ENCODE results near the gene MYCBPAP.

Gene MYCBPAP

GRCh38 chr17:50479522-50480141, 28.6 kb upstream of the MYCBPAP start:
- WGBS (ENCODE audit: insufficient coverage, insufficient read length) = no CpG with 5 or more reads among the region's 19 CpGs
- peaks cover 3% of the 10 kb centered on the region; the same call in 1 of the 2 replicates for H3K4me1 ChIP-seq (ENCODE audit: control insufficient read depth, insufficient read depth, low read length)

GRCh38 chr17:50480142-50480764, 28.0 kb upstream of the MYCBPAP start:
- Histone ChIP-seq H3K4me1 (ENCODE audit: control insufficient read depth, insufficient read depth, low read length) (peaks cover 3% of the 10 kb centered on the region; the same call in 1 of the 2 replicates), H3K4me3 (ENCODE audit: low read length) (no peak overlapping the region), H3K36me3 (ENCODE audit: control insufficient read depth, insufficient read depth, low read length) (peaks cover 12% of the 10 kb centered on the region), H3K27me3 (ENCODE audit: control insufficient read depth, insufficient read depth, low read length) (no peaks in the 10 kb centered on the region), H3K9me3 (ENCODE audit: control insufficient read depth, insufficient read depth, low read length) (no peaks in the 10 kb centered on the region), H3K27ac (ENCODE audit: low read length) (no peak overlapping the region)
- no peak for DNase-seq (ENCODE audit: low read depth, low spot score)
- no CpG with 5 or more reads among the region's 7 CpGs for WGBS (ENCODE audit: insufficient coverage, insufficient read length)

More at GRCh38 chr17:50479522-50480141, 28.6 kb upstream of the MYCBPAP start:
- H3K9me3 ChIP-seq (ENCODE audit: control insufficient read depth, insufficient read depth, low read length) = no peaks in the 10 kb centered on the region
- H3K27me3 ChIP-seq (ENCODE audit: control insufficient read depth, insufficient read depth, low read length) = no peaks in the 10 kb centered on the region
- peak overlapping the region; percentile 78; the same call in 1 of the 2 replicates for H3K4me3 ChIP-seq (ENCODE audit: low read length)
- peaks cover 9% of the 10 kb centered on the region for H3K36me3 ChIP-seq (ENCODE audit: control insufficient read depth, insufficient read depth, low read length)
- H3K27ac ChIP-seq (ENCODE audit: low read length) = no peak overlapping the region
- no peak for DNase-seq (ENCODE audit: low read depth, low spot score)

DNA sequence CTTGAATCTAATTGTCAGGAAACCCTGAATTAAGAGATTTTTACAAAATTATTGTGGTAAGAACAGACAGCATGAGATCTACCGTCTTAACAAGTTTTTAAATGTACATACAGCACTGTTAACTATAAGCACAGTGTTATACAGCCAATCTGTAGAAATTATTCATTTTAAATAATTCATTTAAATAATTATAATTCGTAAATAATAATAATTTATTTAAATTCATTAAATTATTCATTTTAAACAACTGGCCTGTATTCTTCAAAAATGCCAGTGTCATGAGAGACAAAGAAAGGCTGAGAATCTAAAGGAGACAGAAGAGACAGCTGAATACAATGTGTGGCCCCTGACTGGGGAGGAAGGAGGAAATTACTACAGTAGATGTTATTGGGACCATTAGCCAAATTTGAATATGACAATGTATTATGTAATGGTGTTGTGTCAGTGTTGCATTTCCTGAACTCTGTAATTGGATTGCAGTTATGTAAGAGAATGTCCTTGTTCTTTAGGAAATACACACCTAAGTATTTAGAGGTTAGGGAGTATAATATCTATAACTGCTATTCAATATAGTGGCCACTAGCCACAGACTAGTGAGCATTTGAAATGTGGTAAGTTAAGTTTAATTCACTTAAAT, 27.3 kb upstream of the MYCBPAP start:
- H3K9me3 ChIP-seq (ENCODE audit: control insufficient read depth, insufficient read depth, low read length) = no peaks in the 10 kb centered on the region
- no CpG with 5 or more reads among the region's 2 CpGs for WGBS (ENCODE audit: insufficient coverage, insufficient read length)
- H3K4me3 ChIP-seq (ENCODE audit: low read length) = no peak overlapping the region
- H3K4me1 ChIP-seq (ENCODE audit: control insufficient read depth, insufficient read depth, low read length) = peaks cover 3% of the 10 kb centered on the region; the same call in 1 of the 2 replicates
- H3K27ac ChIP-seq (ENCODE audit: low read length) = no peak overlapping the region
- DNase-seq (ENCODE audit: low read depth, low spot score) = no peak
- no peaks in the 10 kb centered on the region for H3K27me3 ChIP-seq (ENCODE audit: control insufficient read depth, insufficient read depth, low read length)
- H3K36me3 ChIP-seq (ENCODE audit: control insufficient read depth, insufficient read depth, low read length) = peaks cover 12% of the 10 kb centered on the region

GRCh38 chr17:50481648-50482047, 26.6 kb upstream of the MYCBPAP start:
- H3K9me3 ChIP-seq (ENCODE audit: control insufficient read depth, insufficient read depth, low read length) = no peaks in the 10 kb centered on the region
- no peaks in the 10 kb centered on the region for H3K27me3 ChIP-seq (ENCODE audit: control insufficient read depth, insufficient read depth, low read length)
- no peak overlapping the region for H3K27ac ChIP-seq (ENCODE audit: low read length)
- peaks cover 12% of the 10 kb centered on the region for H3K36me3 ChIP-seq (ENCODE audit: control insufficient read depth, insufficient read depth, low read length)
- DNase-seq (ENCODE audit: low read depth, low spot score) = no peak
- WGBS (ENCODE audit: insufficient coverage, insufficient read length) = no CpG with 5 or more reads among the region's 4 CpGs
- H3K4me1 ChIP-seq (ENCODE audit: control insufficient read depth, insufficient read depth, low read length) = peaks cover 2% of the 10 kb centered on the region; the same call in 1 of the 2 replicates
- H3K4me3 ChIP-seq (ENCODE audit: low read length) = no peak overlapping the region

- Histone ChIP-seq H3K36me3 (ENCODE audit: control insufficient read depth, insufficient read depth, low read length) (peaks cover 12% of the 10 kb centered on the region), H3K9me3 (ENCODE audit: control insufficient read depth, insufficient read depth, low read length) (no peaks in the 10 kb centered on the region), H3K4me1 (ENCODE audit: control insufficient read depth, insufficient read depth, low read length) (peaks cover 2% of the 10 kb centered on the region; the same call in 1 of the 2 replicates), H3K27ac (ENCODE audit: low read length) (no peak overlapping the region), H3K27me3 (ENCODE audit: control insufficient read depth, insufficient read depth, low read length) (no peaks in the 10 kb centered on the region), H3K4me3 (ENCODE audit: low read length) (no peak overlapping the region)
- no CpG with 5 or more reads among the region's 23 CpGs for WGBS (ENCODE audit: insufficient coverage, insufficient read length)
- no peak for DNase-seq (ENCODE audit: low read depth, low spot score)
These were observed 26.1 kb upstream of the MYCBPAP start for GRCh38 chr17:50482110-50482509.

- no CpG with 5 or more reads among the region's 7 CpGs for WGBS (ENCODE audit: insufficient coverage, insufficient read length)
- no peaks in the 10 kb centered on the region for H3K27me3 ChIP-seq (ENCODE audit: control insufficient read depth, insufficient read depth, low read length)
- H3K4me3 ChIP-seq (ENCODE audit: low read length) = no peak overlapping the region
- peaks cover 12% of the 10 kb centered on the region for H3K36me3 ChIP-seq (ENCODE audit: control insufficient read depth, insufficient read depth, low read length)
- H3K4me1 ChIP-seq (ENCODE audit: control insufficient read depth, insufficient read depth, low read length) = peaks cover 2% of the 10 kb centered on the region; the same call in 1 of the 2 replicates
- no peaks in the 10 kb centered on the region for H3K9me3 ChIP-seq (ENCODE audit: control insufficient read depth, insufficient read depth, low read length)
- DNase-seq (ENCODE audit: low read depth, low spot score) = peak; percentile 75
- H3K27ac ChIP-seq (ENCODE audit: low read length) = no peak overlapping the region
These were observed 25.7 kb upstream of the MYCBPAP start for GRCh38 chr17:50482516-50482915.

DNA sequence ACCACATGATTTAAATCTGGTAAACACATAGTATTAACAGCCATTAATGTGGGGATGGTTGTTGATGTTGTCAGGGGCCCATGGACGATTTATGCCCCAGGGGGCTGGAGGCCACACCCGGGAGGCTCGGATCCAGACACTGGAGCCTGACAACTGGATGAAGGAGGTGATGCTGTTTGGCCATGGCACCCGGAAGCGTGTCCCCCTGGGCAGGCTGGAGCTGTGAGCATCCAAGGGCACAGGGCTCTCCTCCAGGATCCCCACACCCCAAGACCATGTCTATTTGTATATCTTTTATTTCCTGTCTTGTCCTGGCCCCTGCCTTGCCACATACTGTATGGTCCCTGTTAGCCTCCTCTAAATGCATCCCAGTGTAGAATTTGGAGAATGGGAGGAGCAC, 25.0 kb upstream of the MYCBPAP start:
- no peak for DNase-seq (ENCODE audit: low read depth, low spot score)
- no peaks in the 10 kb centered on the region for H3K27me3 ChIP-seq (ENCODE audit: control insufficient read depth, insufficient read depth, low read length)
- H3K4me1 ChIP-seq (ENCODE audit: control insufficient read depth, insufficient read depth, low read length) = 0 out of 2 replicates have a peak, but pooled peaks cover 2% of the 10 kb centered on the region
- peaks cover 12% of the 10 kb centered on the region for H3K36me3 ChIP-seq (ENCODE audit: control insufficient read depth, insufficient read depth, low read length)
- H3K4me3 ChIP-seq (ENCODE audit: low read length) = no peak overlapping the region
- no CpG with 5 or more reads among the region's 5 CpGs for WGBS (ENCODE audit: insufficient coverage, insufficient read length)
- no peaks in the 10 kb centered on the region for H3K9me3 ChIP-seq (ENCODE audit: control insufficient read depth, insufficient read depth, low read length)
- no peak overlapping the region for H3K27ac ChIP-seq (ENCODE audit: low read length)

DNA sequence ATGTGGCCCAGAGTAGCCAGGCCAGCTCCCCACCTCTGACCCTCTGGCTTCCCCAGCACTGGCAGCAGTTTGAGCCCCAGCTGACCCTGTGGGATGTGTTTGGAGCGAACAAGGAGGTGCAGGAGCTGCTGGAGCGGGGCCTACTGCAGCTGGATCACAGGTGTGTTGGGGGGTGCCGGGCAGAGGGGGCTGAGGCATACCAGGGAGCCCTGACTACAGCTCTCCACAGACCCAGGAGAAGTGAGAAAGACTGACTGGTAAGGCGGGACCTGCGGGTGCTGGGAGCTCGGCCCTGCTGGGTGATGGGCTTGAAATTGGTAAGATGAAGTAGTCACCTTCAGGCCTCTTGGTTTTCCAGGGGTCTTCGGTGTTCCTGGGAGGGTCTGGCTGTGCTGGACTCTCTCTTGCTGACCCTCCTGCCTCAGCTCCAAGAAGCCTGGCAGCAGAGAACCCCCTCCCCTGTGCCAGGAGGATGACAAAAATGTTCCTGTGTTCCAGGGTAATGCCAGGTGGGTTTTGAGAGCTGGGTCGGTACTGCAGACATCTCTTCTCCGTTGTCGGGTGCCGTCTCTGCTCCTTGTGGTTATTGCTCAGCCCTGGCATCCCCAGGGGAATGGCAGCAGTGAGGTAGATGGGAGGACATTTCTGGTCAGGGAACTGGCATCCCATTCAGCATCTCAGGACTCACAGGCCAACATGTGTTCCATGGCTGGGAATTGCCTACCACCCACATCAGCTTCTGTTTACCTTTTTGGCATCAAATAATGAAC, 23.7 kb upstream of the MYCBPAP start:
- Histone ChIP-seq H3K4me3 (ENCODE audit: low read length) (no peak overlapping the region), H3K9me3 (ENCODE audit: control insufficient read depth, insufficient read depth, low read length) (no peaks in the 10 kb centered on the region), H3K27me3 (ENCODE audit: control insufficient read depth, insufficient read depth, low read length) (no peaks in the 10 kb centered on the region), H3K27ac (ENCODE audit: low read length) (no peak overlapping the region), H3K36me3 (ENCODE audit: control insufficient read depth, insufficient read depth, low read length) (peaks cover 12% of the 10 kb centered on the region), H3K4me1 (ENCODE audit: control insufficient read depth, insufficient read depth, low read length) (0 out of 2 replicates have a peak, but pooled peaks cover 2% of the 10 kb centered on the region)
- no CpG with 5 or more reads among the region's 11 CpGs for WGBS (ENCODE audit: insufficient coverage, insufficient read length)
- DNase-seq (ENCODE audit: low read depth, low spot score) = no peak

DNA sequence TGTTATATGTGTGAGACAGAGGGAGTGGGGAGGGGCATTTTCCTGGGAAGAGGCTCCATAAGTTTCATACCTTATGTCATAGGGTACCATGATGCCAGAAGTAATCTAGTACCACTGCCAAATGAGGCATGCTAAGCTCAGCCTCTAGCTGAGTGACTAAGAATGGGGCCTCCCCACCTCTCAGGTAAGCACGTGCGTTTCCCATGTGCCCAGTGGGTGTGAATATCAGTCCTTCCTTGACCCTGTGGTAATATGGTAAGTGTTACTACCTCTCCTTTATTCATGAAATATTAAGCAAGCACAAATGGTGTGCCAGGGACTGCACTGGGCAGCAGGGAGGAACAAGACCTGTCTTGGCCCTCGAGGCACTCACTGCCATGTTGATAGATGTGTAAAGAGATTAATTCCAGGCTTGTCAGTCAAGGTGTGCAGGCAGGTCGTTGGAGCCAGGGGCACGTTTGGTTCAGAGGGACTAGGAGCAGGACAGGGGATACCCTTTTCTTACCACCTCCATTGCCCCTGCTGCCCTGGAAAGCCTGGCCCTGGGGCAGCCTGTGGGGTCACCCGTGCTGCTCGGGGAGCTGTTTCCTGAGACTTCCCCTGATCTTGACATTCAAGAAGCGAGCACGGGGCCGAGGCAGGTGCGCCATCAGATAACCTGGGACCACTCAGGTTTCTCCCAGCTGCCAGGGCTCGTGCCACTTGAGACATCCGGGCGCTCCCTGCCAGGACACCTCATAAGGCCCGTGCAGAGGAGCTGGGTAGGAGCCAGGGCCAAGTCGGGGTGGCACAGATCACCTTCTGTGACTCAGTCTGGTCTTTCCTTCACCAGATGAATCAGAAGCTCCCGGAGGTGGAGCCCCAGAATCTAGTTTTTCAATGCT, 20.8 kb upstream of the MYCBPAP start:
- Histone ChIP-seq H3K27ac (ENCODE audit: low read length) (no peak overlapping the region), H3K9me3 (ENCODE audit: control insufficient read depth, insufficient read depth, low read length) (no peaks in the 10 kb centered on the region), H3K36me3 (ENCODE audit: control insufficient read depth, insufficient read depth, low read length) (peaks cover 10% of the 10 kb centered on the region), H3K27me3 (ENCODE audit: control insufficient read depth, insufficient read depth, low read length) (no peaks in the 10 kb centered on the region), H3K4me1 (ENCODE audit: control insufficient read depth, insufficient read depth, low read length) (no peaks in the 10 kb centered on the region), H3K4me3 (ENCODE audit: low read length) (no peak overlapping the region)
- no peak for DNase-seq (ENCODE audit: low read depth, low spot score)
- WGBS (ENCODE audit: insufficient coverage, insufficient read length) = no CpG with 5 or more reads among the region's 17 CpGs
